ENCODE data around the gene SSBP3. TPM values are rescaled to one million over a fixed set of nuclear protein-coding genes. Genes with fewer than 3 reads are reported as not detected.

Gene SSBP3
- total RNA-seq, 1 donor from 2014 or later = 84.1 TPM

DNA sequence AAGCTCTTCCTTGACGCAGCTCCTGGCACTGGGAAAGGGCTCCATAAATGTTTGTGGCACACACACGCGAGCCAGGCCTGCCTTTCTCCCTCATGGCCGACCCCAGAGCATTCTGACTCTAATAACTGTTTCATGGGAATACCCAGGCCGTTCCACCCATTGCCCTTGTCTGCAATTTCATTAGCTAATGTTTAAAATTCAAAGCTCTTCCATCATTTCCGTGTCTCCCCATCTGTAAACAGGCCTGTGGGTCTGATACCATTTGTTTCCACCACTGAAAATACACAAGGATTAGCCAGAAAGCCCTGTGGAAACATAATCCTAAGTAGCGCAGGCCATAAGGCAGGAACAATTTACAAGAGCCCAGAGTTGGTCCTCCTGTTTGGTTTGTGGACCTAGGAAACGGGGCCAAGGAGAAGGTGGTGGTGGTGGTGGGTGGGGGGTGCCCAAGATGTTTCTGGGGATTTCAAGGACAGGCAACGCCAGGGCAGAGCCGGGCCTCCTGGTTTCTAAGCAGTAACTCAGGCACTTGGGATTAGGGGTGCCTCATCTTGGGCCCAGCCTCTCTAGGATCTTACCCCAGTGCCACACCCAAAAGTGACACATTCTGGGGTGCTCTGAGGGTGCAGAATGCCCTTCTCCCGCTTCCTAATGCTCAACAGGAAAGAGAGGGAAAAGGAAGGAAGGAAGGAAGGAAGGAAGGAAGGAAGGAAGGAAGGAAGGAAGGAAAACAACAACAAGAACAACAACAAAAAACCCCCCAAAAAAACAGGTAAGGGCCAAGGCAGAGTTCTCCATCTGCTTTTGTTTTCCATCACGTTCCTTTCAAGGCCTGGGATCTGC lies 79.4 kb downstream of the SSBP3 start:
- Mint-ChIP-seq H3K27me3 (no peaks in the 10 kb centered on the region), H3K9me3 (no peaks in the 10 kb centered on the region), H3K4me1 (peaks cover 32% of the 10 kb centered on the region), H3K36me3 (ENCODE audit: low read depth) (peaks cover 3% of the 10 kb centered on the region), H3K4me3 (no peak overlapping the region), H3K27ac (peak overlapping the region; percentile 69)
- intact Hi-C loops (cut with micrococcal nuclease) = no loop called here
- DNase-seq = no peak

GRCh38 chr1:54325703-54326461 lies 80.3 kb downstream of the SSBP3 start:
- no peak for DNase-seq
- intact Hi-C loops (cut with micrococcal nuclease) = no loop called here
- no peak overlapping the region for H3K27ac Mint-ChIP-seq

GRCh38 chr1:54325284-54325683 lies 80.9 kb downstream of the SSBP3 start:
- Mint-ChIP-seq H3K4me3 (no peak overlapping the region), H3K27ac (no peak overlapping the region), H3K27me3 (no peaks in the 10 kb centered on the region), H3K4me1 (peaks cover 29% of the 10 kb centered on the region), H3K9me3 (no peaks in the 10 kb centered on the region), H3K36me3 (ENCODE audit: low read depth) (peaks cover 3% of the 10 kb centered on the region)
- DNase-seq = no peak
- intact Hi-C loops (cut with micrococcal nuclease) = no loop called here

More at GRCh38 chr1:54325703-54326461, 80.3 kb downstream of the SSBP3 start:
- no peaks in the 10 kb centered on the region for H3K9me3 Mint-ChIP-seq
- H3K4me1 Mint-ChIP-seq = peaks cover 27% of the 10 kb centered on the region
- H3K4me3 Mint-ChIP-seq = no peak overlapping the region
- no peaks in the 10 kb centered on the region for H3K27me3 Mint-ChIP-seq
- peaks cover 3% of the 10 kb centered on the region for H3K36me3 Mint-ChIP-seq (ENCODE audit: low read depth)

- H3K27me3 Mint-ChIP-seq = no peaks in the 10 kb centered on the region
- intact Hi-C loops (cut with micrococcal nuclease) = no loop called here
- H3K27ac Mint-ChIP-seq = no peak overlapping the region
- H3K4me1 Mint-ChIP-seq = peaks cover 30% of the 10 kb centered on the region
- DNase-seq = no peak
- no peak overlapping the region for H3K4me3 Mint-ChIP-seq
- peaks cover 3% of the 10 kb centered on the region for H3K36me3 Mint-ChIP-seq (ENCODE audit: low read depth)
- no peaks in the 10 kb centered on the region for H3K9me3 Mint-ChIP-seq
Observed at GRCh38 chr1:54324251-54325140, 81.7 kb downstream of the SSBP3 start.

GRCh38 chr1:54323921-54324250 lies 82.3 kb downstream of the SSBP3 start:
- DNase-seq = no peak
- no peak overlapping the region for H3K4me3 Mint-ChIP-seq

GRCh38 chr1:54323324-54323739 lies 82.9 kb downstream of the SSBP3 start:
- no peak overlapping the region for H3K4me3 Mint-ChIP-seq
- H3K36me3 Mint-ChIP-seq (ENCODE audit: low read depth) = peaks cover 7% of the 10 kb centered on the region
- no peak for DNase-seq
- no peaks in the 10 kb centered on the region for H3K9me3 Mint-ChIP-seq
- intact Hi-C loops (cut with micrococcal nuclease) = no loop called here
- no peaks in the 10 kb centered on the region for H3K27me3 Mint-ChIP-seq
- H3K4me1 Mint-ChIP-seq = peaks cover 33% of the 10 kb centered on the region
- no peak overlapping the region for H3K27ac Mint-ChIP-seq

More at GRCh38 chr1:54323921-54324250, 82.3 kb downstream of the SSBP3 start:
- H3K27ac Mint-ChIP-seq = no peak overlapping the region
- H3K27me3 Mint-ChIP-seq = no peaks in the 10 kb centered on the region
- no peaks in the 10 kb centered on the region for H3K9me3 Mint-ChIP-seq
- H3K4me1 Mint-ChIP-seq = peaks cover 32% of the 10 kb centered on the region
- intact Hi-C loops (cut with micrococcal nuclease) = no loop called here
- H3K36me3 Mint-ChIP-seq (ENCODE audit: low read depth) = peaks cover 7% of the 10 kb centered on the region

DNA sequence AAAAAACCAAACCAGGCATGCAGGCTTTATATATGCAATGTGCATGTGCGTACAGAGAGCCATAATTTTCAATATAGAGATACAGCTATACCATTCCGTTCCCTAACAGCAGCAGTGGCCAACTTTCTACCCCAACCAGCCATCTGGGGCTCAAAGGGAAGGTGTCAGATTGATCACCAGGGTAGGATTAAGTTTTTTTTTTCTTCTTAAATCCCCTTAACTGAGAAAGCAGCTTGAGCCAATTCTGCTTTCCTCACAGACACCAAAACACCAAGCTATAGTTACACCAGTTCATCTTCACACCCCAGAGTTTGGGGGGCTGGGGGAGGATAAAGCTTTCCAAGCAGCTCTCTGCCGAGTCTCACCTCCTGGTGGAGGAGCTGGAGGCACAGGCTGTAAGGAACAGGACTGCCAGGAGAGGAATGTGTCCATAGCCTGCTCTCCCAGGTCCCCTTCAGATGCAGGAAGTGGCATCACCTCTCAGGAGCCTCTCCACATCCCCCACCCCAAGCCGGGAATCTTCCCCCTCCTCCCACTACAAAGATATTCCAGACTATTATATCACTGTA lies 87.9 kb downstream of the SSBP3 start:
- no peaks in the 10 kb centered on the region for H3K9me3 Mint-ChIP-seq
- H3K4me1 Mint-ChIP-seq = peaks cover 41% of the 10 kb centered on the region
- intact Hi-C loops (cut with micrococcal nuclease) = no loop called here
- DNase-seq = no peak
- H3K27me3 Mint-ChIP-seq = no peaks in the 10 kb centered on the region
- H3K4me3 Mint-ChIP-seq = no peak overlapping the region
- peaks cover 10% of the 10 kb centered on the region for H3K36me3 Mint-ChIP-seq (ENCODE audit: low read depth)
- peak overlapping the region; percentile 41 for H3K27ac Mint-ChIP-seq

DNA sequence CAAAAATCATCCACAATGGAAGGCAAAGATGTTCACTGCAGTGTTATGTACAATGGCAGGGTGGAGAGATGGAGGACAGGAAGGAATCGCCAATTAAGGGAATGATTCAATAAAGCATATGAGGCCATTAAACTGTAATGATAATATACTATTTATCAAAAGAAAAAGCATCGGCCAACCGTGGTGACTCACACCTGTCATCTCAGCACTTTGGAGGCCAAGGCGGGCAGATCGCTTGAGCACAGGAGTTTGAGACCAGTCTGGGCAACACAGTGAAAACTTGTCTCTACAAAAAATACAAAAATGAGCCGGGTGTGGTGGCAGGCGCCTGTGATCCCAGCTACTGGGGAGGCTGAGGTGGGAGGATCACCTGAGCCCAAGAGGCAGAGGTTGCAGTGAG lies 89.1 kb downstream of the SSBP3 start:
- peaks cover 43% of the 10 kb centered on the region for H3K4me1 Mint-ChIP-seq
- no peak overlapping the region for H3K4me3 Mint-ChIP-seq
- no peaks in the 10 kb centered on the region for H3K9me3 Mint-ChIP-seq
- H3K36me3 Mint-ChIP-seq (ENCODE audit: low read depth) = peaks cover 10% of the 10 kb centered on the region
- H3K27me3 Mint-ChIP-seq = no peaks in the 10 kb centered on the region
- intact Hi-C loops (cut with micrococcal nuclease) = no loop called here
- no peak for DNase-seq
- no peak overlapping the region for H3K27ac Mint-ChIP-seq

- no peak overlapping the region for H3K4me3 Mint-ChIP-seq
- peaks cover 12% of the 10 kb centered on the region for H3K36me3 Mint-ChIP-seq (ENCODE audit: low read depth)
- H3K27ac Mint-ChIP-seq = peak overlapping the region; percentile 41
- intact Hi-C loops (cut with micrococcal nuclease) = no loop called here
- no peak for DNase-seq
- H3K27me3 Mint-ChIP-seq = no peaks in the 10 kb centered on the region
- no peaks in the 10 kb centered on the region for H3K9me3 Mint-ChIP-seq
- peaks cover 54% of the 10 kb centered on the region for H3K4me1 Mint-ChIP-seq
Observed at GRCh38 chr1:54315099-54315498, 91.1 kb downstream of the SSBP3 start.

DNA sequence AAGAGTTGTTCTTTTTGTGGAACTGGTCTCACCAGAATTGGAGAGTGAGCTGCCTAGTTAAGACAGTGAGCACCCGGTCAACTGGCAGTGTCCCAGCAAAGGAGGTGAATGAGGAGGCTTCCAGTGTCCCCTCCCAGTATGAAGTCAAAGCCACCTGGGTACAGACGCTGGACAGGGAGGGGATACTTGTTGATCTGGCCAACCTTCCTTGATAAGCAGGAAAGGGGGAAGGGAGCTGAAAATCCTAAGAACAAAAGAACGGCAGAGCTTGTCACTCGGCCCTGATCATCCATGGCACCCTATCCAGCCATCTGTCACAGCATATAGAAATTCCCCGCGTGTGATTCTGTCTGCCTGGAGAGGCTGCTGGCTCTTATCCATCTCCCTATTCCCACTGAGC lies 91.5 kb downstream of the SSBP3 start:
- H3K36me3 Mint-ChIP-seq (ENCODE audit: low read depth) = peaks cover 12% of the 10 kb centered on the region
- no peak for DNase-seq
- H3K4me3 Mint-ChIP-seq = no peak overlapping the region
- H3K4me1 Mint-ChIP-seq = peaks cover 54% of the 10 kb centered on the region
- no peaks in the 10 kb centered on the region for H3K27me3 Mint-ChIP-seq
- H3K9me3 Mint-ChIP-seq = no peaks in the 10 kb centered on the region
- peak overlapping the region; percentile 41 for H3K27ac Mint-ChIP-seq
- intact Hi-C loops (cut with micrococcal nuclease) = no loop called here

GRCh38 chr1:54312796-54313316 lies 93.3 kb downstream of the SSBP3 start:
- Mint-ChIP-seq H3K27me3 (no peaks in the 10 kb centered on the region), H3K9me3 (no peaks in the 10 kb centered on the region), H3K27ac (peak overlapping the region; percentile 77), H3K36me3 (ENCODE audit: low read depth) (peaks cover 9% of the 10 kb centered on the region), H3K4me3 (peak overlapping the region; percentile 37), H3K4me1 (peaks cover 51% of the 10 kb centered on the region)
- no peak for DNase-seq
- intact Hi-C loops (cut with micrococcal nuclease) = no loop called here

DNA sequence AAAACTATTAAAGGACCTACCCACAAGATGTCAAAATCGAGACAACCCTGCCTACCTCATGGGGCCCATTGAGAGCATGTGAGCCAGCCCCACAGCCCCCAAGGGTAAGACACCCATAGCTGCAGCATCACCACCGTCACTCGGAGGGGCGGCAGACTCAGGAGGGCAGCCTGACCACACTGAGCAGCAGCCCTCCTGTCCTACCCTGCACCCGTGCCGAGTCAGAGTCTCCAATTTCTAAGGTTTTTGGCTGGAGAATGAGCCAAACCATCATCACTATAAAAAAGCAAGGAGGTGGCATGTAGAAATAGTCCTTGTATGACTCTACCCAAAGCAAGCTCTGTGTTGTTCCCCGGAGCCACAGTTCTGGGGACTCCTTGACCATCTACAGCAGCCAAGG lies 94.7 kb downstream of the SSBP3 start:
- Mint-ChIP-seq H3K36me3 (ENCODE audit: low read depth) (peaks cover 9% of the 10 kb centered on the region), H3K4me3 (no peak overlapping the region), H3K9me3 (no peaks in the 10 kb centered on the region), H3K27me3 (no peaks in the 10 kb centered on the region), H3K27ac (peak overlapping the region; percentile 84), H3K4me1 (peaks cover 52% of the 10 kb centered on the region)
- DNase-seq = no peak
- intact Hi-C loops (cut with micrococcal nuclease) = loop anchor here (2.0 kb wide), 1 partner anchor 25 kb away; no protein-coding TSS in a partner anchor
